ENCODE data around the gene G2E3.
A peak's percentile ranks its signal among the peaks of the same experiment; 100 is the strongest.
"Not testable (repeated sequence)": the region's sequence is repeated elsewhere in the genome, so short reads cannot be mapped to it uniquely, and the experiment has no call there.

Gene G2E3

GRCh38 chr14:30607156-30607780 lies 48.3 kb downstream of the G2E3 start:
- no peak for DNase-seq

- DNase-seq, result no peak
Observed at GRCh38 chr14:30608533-30609006, 49.6 kb downstream of the G2E3 start.

- DNase-seq, result peak; percentile 25 to 57
Observed at GRCh38 chr14:30610787-30611343, 51.9 kb downstream of the G2E3 start.

- DNase-seq, result no peak
Observed at GRCh38 chr14:30614155-30614554, 55.2 kb downstream of the G2E3 start.

- DNase-seq, result no peak
Observed at GRCh38 chr14:30620178-30620577, 61.2 kb downstream of the G2E3 start.

GRCh38 chr14:30621354-30621939 lies 62.5 kb downstream of the G2E3 start:
- DNase-seq, result peak; percentile 12 to 14

GRCh38 chr14:30621940-30622830 lies 63.2 kb downstream of the G2E3 start, which contains the start of gene SCFD1:
TSS of gene SCFD1 (plus strand) at chr14:30622319. CDS start at chr14:30622339, 20 bp downstream.
- DNase-seq, result peak; percentile 90 to 91

- no peak for DNase-seq
Observed at GRCh38 chr14:30623412-30624131, 64.6 kb downstream of the G2E3 start.

GRCh38 chr14:30624132-30624423 lies 65.1 kb downstream of the G2E3 start:
- no peak for DNase-seq

GRCh38 chr14:30625533-30625932 lies 66.6 kb downstream of the G2E3 start:
- no peak for DNase-seq

- DNase-seq, result not testable (repeated sequence)
Observed at GRCh38 chr14:30629432-30629831, 70.5 kb downstream of the G2E3 start.

- no peak for DNase-seq
Observed at GRCh38 chr14:30630248-30630647, 71.3 kb downstream of the G2E3 start.

GRCh38 chr14:30632730-30633129 lies 73.8 kb downstream of the G2E3 start:
- no peak for DNase-seq

GRCh38 chr14:30638926-30639325 lies 80.0 kb downstream of the G2E3 start:
- no peak for DNase-seq

GRCh38 chr14:30641207-30641606 lies 82.2 kb downstream of the G2E3 start:
- DNase-seq, result no peak

- not testable (repeated sequence) for DNase-seq
Observed at GRCh38 chr14:30644462-30644861, 85.5 kb downstream of the G2E3 start.

- DNase-seq, result no peak
Observed at GRCh38 chr14:30645600-30645999, 86.6 kb downstream of the G2E3 start.

GRCh38 chr14:30648471-30648870 lies 89.5 kb downstream of the G2E3 start:
- no peak for DNase-seq

GRCh38 chr14:30651937-30652336 lies 93.0 kb downstream of the G2E3 start:
- no peak for DNase-seq

GRCh38 chr14:30655124-30655523 lies 96.2 kb downstream of the G2E3 start:
- no peak for DNase-seq

GRCh38 chr14:30655658-30656057 lies 96.7 kb downstream of the G2E3 start:
- DNase-seq, result no peak

GRCh38 chr14:30656190-30656632 lies 97.3 kb downstream of the G2E3 start:
- DNase-seq, result peak; percentile 1 to 38

GRCh38 chr14:30657050-30657449 lies 98.1 kb downstream of the G2E3 start:
- DNase-seq, result no peak
